Natural killer cell (primary cell): ENCODE data around the gene TEX14. TPM values are rescaled to one million over a fixed set of nuclear protein-coding genes. Genes with fewer than 3 reads are reported as not detected.

ENCODE experiments used
- ATAC-seq, 3 donors: fragments of 150-1000 bp in 2 of 3; fragments of 200-7000 bp in 1 of 3; cut with Tn5 transposase; 1 replicate in 1 of 3; 2 replicates in 2 of 3; pipeline ENCODE4 v1.10.0; 2021; ENCODE audit warnings: mild to moderate bottlenecking in 2 of 3, moderate library complexity in 2 of 3
- DNase-seq, 2 donors: peaks; one replicate each; pipeline versions ENCODE4 v3.0.0 to v3.0.0-alpha.2; 2013 to 2021; ENCODE audit warnings: mixed read lengths in 1 of 2
- H3K27ac ChIP-seq: one replicate; pipeline ENCODE4 v1.5.1; 2013; ENCODE audit warnings: mild to moderate bottlenecking, low read length
- H3K27me3 ChIP-seq: one replicate; pipeline ENCODE4 v1.6.1; 2013; ENCODE audit warnings: low read length; ENCODE audit not compliant: control insufficient read depth, insufficient read depth
- H3K36me3 ChIP-seq: one replicate; pipeline ENCODE4 v1.6.1; 2013; ENCODE audit warnings: low read length; ENCODE audit not compliant: control insufficient read depth, insufficient read depth
- H3K4me1 ChIP-seq: one replicate; pipeline ENCODE4 v1.6.1; 2013; ENCODE audit warnings: low read length; ENCODE audit not compliant: control insufficient read depth, insufficient read depth
- H3K4me3 ChIP-seq: one replicate; pipeline ENCODE4 v1.5.1; 2013; ENCODE audit warnings: low read length
- H3K9me3 ChIP-seq: one replicate; pipeline ENCODE4 v1.6.1; 2013; ENCODE audit warnings: low read length; ENCODE audit not compliant: control insufficient read depth, insufficient read depth
- H3K27ac Mint-ChIP-seq, 2 donors: one replicate each; pipeline ENCODE4 v1.8.0; 2022; ENCODE audit warnings: mild to moderate bottlenecking in 2 of 2, mixed read lengths in 2 of 2, moderate library complexity in 1 of 2
- H3K27me3 Mint-ChIP-seq, 2 donors: one replicate each; pipeline ENCODE4 v1.8.0; 2022; ENCODE audit warnings: low read depth in 2 of 2, mixed read lengths in 2 of 2
- H3K36me3 Mint-ChIP-seq: one replicate; pipeline ENCODE4 v1.8.0; 2022; ENCODE audit warnings: mixed read lengths
- H3K4me1 Mint-ChIP-seq, 2 donors: one replicate each; pipeline ENCODE4 v1.8.0; 2022; ENCODE audit warnings: mixed read lengths in 2 of 2
- H3K4me3 Mint-ChIP-seq: one replicate; pipeline ENCODE4 v1.8.0; 2022; ENCODE audit warnings: mild to moderate bottlenecking, moderate library complexity, mixed read lengths
- H3K9me3 Mint-ChIP-seq, 2 donors: one replicate each; pipeline ENCODE4 v1.8.0; 2022; ENCODE audit warnings: mixed read lengths in 2 of 2
- CTCF ChIP-seq: fragments of 200-600 bp; IDR thresholded peaks from one replicate; pipeline ENCODE4 v1.8.0; 2022; ENCODE audit warnings: antibody characterized with exemption
- WGBS: methylation state at CpG from one replicate; pipeline ENCODE4 v1.1.7; 2013; ENCODE audit warnings: missing lambda C conversion rate; ENCODE audit not compliant: insufficient coverage; 5-methylcytosine and 5-hydroxymethylcytosine counted together
- intact Hi-C: fragments of 100-400 bp; cut with micrococcal nuclease; formaldehyde crosslinking; loops from one replicate; pipeline ENCODE4 v1.14.2; 2022
- total RNA-seq, 4 donors: library from RNA; stranded (reverse); fragments of 120-200 nt in 1 of 4; gene quantifications; one replicate each; pipeline versions ENCODE4 v1.2.3 to v1.2.4, GENCODE V29; 2013 to 2022

The TEX14 gene
- total RNA-seq, 3 donors from 2014 or later (not counting 1 experiment from before 2014, with no cell fraction given): 0.29 to 1.1 (median 0.89) TPM

- DNase-seq: no peak
- WGBS: 61% methylated on average over 1 of the region's 1 CpG
- intact Hi-C loops: no loop called here
- H3K4me1 ChIP-seq: peaks cover 5% of the 10 kb centered on the region
- no peaks in the 10 kb centered on the region for H3K36me3 ChIP-seq
- no peak overlapping the region for H3K4me3 ChIP-seq
- H3K27ac Mint-ChIP-seq: no peak overlapping the region
- H3K4me1 Mint-ChIP-seq: peaks cover 0 to 6% of the 10 kb centered on the region in 2 donors
- no peaks in the 10 kb centered on the region for H3K36me3 Mint-ChIP-seq
- no peak overlapping the region for H3K4me3 Mint-ChIP-seq
- no peaks in the 10 kb centered on the region for H3K9me3 Mint-ChIP-seq
- TF ChIP-seq CTCF: no peak
- H3K27me3 ChIP-seq: no peaks in the 10 kb centered on the region
- ATAC-seq: no peak
- peaks cover 0 to 2% of the 10 kb centered on the region in 2 donors for H3K27me3 Mint-ChIP-seq
- H3K9me3 ChIP-seq: no peaks in the 10 kb centered on the region
- H3K27ac ChIP-seq: no peak overlapping the region
These were observed 64.9 kb downstream of the TEX14 start for GRCh38 chr17:58626905-58627304.

- H3K27me3 ChIP-seq: no peaks in the 10 kb centered on the region
- no peaks in the 10 kb centered on the region for H3K9me3 ChIP-seq
- Mint-ChIP-seq H3K4me3 (no peak overlapping the region), H3K27me3 (peaks cover 0 to 2% of the 10 kb centered on the region in 2 donors), H3K9me3 (no peaks in the 10 kb centered on the region), H3K4me1 (no peaks in the 10 kb centered on the region), H3K27ac (no peak overlapping the region), H3K36me3 (no peaks in the 10 kb centered on the region)
- DNase-seq: no peak
- H3K4me1 ChIP-seq: no peaks in the 10 kb centered on the region
- TF ChIP-seq CTCF: no peak
- H3K4me3 ChIP-seq: no peak overlapping the region
- no CpG with 5 or more reads among the region's 1 CpG for WGBS
- no peaks in the 10 kb centered on the region for H3K36me3 ChIP-seq
- H3K27ac ChIP-seq: no peak overlapping the region
- ATAC-seq: no peak
- intact Hi-C loops: no loop called here
These were observed 67.1 kb downstream of the TEX14 start for GRCh38 chr17:58624751-58625150.

- Histone ChIP-seq H3K4me3 (no peak overlapping the region), H3K4me1 (no peaks in the 10 kb centered on the region), H3K9me3 (no peaks in the 10 kb centered on the region), H3K36me3 (no peaks in the 10 kb centered on the region), H3K27ac (no peak overlapping the region), H3K27me3 (no peaks in the 10 kb centered on the region)
- Mint-ChIP-seq H3K4me3 (no peak overlapping the region), H3K9me3 (no peaks in the 10 kb centered on the region), H3K27me3 (peaks cover 0 to 2% of the 10 kb centered on the region in 2 donors), H3K4me1 (no peaks in the 10 kb centered on the region), H3K27ac (no peak overlapping the region), H3K36me3 (no peaks in the 10 kb centered on the region)
- DNase-seq: no peak
- ATAC-seq: no peak
- intact Hi-C loops: no loop called here
- no peak for TF ChIP-seq CTCF
- WGBS: 7% methylated on average over 2 of the region's 3 CpGs
These were observed 70.7 kb downstream of the TEX14 start for GRCh38 chr17:58621174-58621573.

- intact Hi-C loops: no loop called here
- no peak overlapping the region for H3K27ac Mint-ChIP-seq
- ATAC-seq: no peak
- H3K27me3 Mint-ChIP-seq: no peaks in the 10 kb centered on the region
- H3K27me3 ChIP-seq: no peaks in the 10 kb centered on the region
- no peaks in the 10 kb centered on the region for H3K9me3 Mint-ChIP-seq
- H3K27ac ChIP-seq: no peak overlapping the region
- no peak for DNase-seq
- no peaks in the 10 kb centered on the region for H3K36me3 Mint-ChIP-seq
- no peaks in the 10 kb centered on the region for H3K9me3 ChIP-seq
- no peaks in the 10 kb centered on the region for H3K4me1 ChIP-seq
- no peaks in the 10 kb centered on the region for H3K4me1 Mint-ChIP-seq
- WGBS: 88% methylated on average over 2 of the region's 2 CpGs
- H3K4me3 Mint-ChIP-seq: no peak overlapping the region
- TF ChIP-seq CTCF: no peak
- no peaks in the 10 kb centered on the region for H3K36me3 ChIP-seq
- no peak overlapping the region for H3K4me3 ChIP-seq
These were observed 73.5 kb downstream of the TEX14 start for GRCh38 chr17:58618336-58618735.
